GM08714 (cell line): ENCODE results near the gene RABEP1.
"Not testable (repeated sequence)": the region's sequence is repeated elsewhere in the genome, so short reads cannot be mapped to it uniquely, and the experiment has no call there.

Source experiments
- H3K4me3 ChIP-seq: fragments of 200-500 bp; sonication (Bioruptor generic); 2 replicates; pipeline ENCODE4 v1.5.1; 2014; ENCODE audit warnings: mild to moderate bottlenecking, low read length, inconsistent platforms
- ZNF274 ChIP-seq: IDR thresholded peaks from 2 replicates; pipeline ENCODE4 v1.6.1; 2012; ENCODE audit warnings: mild to moderate bottlenecking, low read depth, low read length

RABEP1 gene

DNA sequence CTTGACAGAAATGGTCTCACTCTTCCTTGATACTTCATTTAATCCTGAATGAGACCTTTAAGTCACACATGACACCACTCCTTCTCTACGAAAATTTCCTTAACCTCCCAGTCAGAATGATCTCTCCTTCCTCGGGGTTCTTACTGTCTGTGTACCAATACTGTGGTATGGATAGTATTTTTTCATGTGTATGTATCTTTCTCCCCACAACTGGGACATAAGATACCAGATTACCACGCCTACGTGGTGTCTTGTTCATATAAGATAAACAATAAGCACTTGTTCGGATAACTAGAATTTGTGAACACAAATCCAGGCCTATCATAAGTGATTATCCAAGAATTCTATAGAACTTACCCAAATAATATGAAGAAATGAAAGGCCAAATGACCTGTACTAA is 126.1 kb downstream of the RABEP1 start:
- TF ChIP-seq ZNF274, result no peak
- H3K4me3 ChIP-seq, result no peak overlapping the region

DNA sequence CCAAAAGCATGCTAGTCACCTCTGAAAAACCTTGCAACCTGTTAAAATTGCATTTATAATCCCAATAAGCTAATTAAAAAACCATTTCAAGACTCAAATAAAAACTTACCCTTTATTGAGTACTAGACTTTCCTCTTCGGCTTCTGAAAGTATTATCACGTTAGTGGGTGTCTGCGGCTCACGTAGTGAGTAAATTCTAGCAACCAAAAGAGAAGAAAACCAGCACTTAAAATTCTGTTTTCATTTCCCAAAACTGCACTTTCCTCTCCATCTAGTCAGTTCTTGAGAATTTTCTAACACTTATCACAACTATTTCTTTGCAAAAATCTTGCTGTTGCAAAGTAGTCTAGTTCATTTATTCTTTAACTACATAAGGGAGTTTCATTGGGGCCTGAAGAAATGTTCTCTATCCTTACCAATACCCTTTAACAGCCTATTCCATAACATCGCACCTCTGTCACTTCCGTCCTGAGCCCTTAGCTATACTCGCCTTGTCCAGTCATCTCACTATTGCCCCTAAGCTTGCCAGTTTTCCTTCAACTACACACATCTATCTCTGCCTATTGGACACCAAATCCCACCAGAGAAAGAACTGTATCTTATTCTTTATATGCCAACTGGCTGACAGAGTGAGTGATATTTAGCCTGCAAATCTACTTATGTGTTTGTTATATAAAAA is 128.6 kb downstream of the RABEP1 start:
- no peak for TF ChIP-seq ZNF274
- no peak overlapping the region for H3K4me3 ChIP-seq

DNA sequence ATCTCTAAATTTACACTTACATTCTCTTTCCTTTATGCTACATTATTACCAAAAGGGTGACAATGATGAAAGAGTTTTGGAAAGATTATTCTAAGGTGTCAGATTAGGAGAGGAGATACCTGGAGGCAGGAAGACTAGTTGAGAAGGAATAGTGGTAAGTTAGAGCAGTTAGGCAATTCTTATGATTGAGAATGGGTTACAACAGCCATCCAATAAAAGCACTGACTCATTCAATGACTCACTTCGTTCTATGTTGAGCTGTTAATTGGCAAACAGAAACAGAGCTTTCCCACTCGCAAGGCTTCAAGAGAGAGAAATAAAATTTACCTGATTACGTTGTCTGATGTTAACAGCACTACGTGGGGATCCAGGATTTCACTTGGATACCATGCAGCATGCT is 131.6 kb downstream of the RABEP1 start:
- H3K4me3 ChIP-seq, result no peak overlapping the region
- no peak for TF ChIP-seq ZNF274

DNA sequence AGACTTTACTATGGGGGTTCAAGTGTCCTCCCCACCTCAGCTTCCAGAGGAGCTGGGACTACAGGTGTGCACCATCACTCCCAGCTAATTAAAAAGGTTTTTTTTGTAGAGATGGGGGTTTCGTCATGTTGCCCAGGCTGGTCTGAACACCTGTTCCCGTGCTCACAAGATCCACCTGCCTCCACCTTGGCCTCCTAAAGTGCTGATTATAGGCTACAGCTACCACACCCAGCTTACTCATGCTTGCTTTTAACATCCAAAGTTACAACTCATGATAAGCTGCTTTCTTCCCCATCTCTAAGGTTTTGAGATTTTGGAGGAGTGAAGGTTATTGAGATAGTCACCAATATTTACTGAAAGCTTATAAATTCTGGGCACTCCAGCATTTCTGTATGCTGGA is 134.8 kb downstream of the RABEP1 start:
- TF ChIP-seq ZNF274, result no peak
- H3K4me3 ChIP-seq, result no peak overlapping the region

DNA sequence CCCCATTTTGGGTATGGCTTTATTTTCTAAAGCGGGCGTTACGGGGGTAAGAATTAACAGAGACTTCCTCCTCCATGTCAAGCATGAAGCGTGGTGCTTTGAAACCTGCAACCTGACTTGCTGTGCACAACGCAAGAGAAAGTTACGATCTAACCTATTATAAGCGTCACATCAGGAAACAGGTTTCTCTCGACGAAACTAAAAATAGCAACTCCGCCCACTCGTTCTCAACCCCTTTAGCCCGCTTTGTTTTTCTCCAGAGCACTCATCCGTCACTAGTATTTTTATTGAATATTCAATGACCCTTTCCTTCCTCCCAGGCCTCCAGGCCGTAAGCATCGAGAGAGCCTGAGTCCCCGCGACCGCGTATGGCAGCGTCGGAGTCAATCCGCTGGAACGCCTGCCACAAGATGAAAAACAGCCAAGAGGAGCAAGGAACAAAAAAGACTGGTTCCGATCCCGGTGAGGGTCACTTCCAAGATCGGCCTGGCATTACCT is 136.8 kb downstream of the RABEP1 start:
- TF ChIP-seq ZNF274, result no peak
- H3K4me3 ChIP-seq, result peak overlapping the region; percentile 94

DNA sequence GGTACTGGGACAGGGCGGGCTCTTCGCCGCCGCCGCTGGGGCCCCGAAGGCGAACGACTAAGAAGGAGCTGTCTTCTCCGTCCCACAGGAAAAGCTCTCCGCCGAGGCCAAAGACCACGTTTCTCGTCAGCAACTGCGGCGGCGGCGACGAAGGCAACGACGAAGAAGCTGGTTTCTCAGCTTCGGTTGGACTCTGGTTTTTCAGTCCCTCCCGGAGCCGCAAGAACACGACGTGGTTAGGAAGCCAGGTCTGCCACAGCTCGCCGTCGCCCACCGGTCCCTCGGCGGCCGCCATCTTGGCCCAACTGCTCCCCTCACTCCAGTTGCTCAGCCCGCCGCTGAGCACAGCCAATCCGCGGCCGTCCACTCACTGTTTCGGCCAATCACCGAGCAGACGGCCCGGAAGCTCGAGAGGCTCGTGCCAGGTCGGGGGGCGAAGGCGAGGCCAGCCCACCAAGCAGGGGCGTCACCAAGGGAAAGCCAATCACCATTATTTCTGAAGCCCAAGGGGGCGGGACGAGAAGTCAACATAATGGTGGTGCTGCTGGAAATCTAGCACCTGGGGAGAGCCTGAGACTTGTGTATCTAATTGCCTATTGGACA is 137.4 kb downstream of the RABEP1 start, which contains the start of gene NUP88:
Gene NUP88 (minus strand): TSS at position 307 of the 603 bp plus-strand sequence. CDS start 12 bp downstream, at position 295.
- H3K4me3 ChIP-seq, result peak within 1 kb of the TSS; percentile 94
- no peak for TF ChIP-seq ZNF274

DNA sequence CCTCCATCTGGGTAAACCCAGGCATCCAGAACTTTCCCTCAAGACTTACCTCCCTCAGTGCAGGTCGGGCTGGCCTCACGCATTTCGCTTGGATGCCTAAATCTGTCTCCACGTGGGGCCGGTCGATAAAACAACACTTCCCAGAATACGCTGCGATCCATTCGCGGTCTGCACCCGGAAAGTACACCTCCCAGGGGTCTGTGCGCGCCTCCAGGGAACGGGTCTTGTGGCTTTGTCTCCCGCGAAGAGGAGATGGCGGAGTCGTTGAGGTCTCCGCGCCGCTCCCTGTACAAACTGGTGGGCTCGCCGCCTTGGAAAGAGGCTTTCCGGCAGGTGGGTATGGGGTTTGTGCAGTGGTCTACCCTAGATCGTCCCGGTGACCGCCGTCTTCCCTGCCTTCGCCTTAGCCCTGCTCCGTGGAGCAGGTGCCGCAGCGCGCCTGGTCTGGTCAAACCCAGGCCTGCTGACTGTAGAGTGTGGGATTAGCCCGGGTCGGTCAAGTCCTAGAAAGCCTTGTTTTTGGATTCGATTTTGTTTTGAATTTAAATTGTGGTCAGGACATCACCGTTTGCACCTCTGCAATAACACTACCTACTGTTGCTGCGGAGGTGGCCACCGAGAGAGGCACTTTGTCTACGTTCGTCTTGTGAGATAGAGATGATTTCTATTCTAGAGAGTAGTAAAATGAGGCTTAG is 138.0 kb downstream of the RABEP1 start, which contains the start of gene RPAIN:
Gene RPAIN (plus strand): TSS at position 224 of the 695 bp plus-strand sequence. CDS start 29 bp downstream, at position 253.
- peak within 1 kb of the TSS; percentile 94 for H3K4me3 ChIP-seq
- TF ChIP-seq ZNF274, result no peak

DNA sequence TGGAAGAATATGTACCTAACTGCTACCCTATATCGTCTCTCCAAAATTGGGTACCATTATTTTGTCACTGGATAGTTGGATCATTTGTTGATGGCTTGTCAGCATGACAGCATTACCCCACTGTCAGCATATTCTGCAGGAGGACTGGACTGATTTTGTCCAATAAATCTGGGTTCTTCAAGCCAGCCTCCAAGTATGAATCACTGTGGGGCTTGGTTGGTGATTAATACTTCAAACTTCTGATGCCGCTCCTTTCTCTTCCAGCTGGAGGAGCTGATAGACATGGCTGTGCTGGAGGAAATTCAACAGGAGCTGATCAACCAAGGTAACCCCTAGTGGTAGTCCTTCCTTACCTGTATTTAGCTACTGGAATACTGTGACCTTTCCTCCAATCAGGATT is 140.4 kb downstream of the RABEP1 start:
- no peak overlapping the region for H3K4me3 ChIP-seq
- no peak for TF ChIP-seq ZNF274

DNA sequence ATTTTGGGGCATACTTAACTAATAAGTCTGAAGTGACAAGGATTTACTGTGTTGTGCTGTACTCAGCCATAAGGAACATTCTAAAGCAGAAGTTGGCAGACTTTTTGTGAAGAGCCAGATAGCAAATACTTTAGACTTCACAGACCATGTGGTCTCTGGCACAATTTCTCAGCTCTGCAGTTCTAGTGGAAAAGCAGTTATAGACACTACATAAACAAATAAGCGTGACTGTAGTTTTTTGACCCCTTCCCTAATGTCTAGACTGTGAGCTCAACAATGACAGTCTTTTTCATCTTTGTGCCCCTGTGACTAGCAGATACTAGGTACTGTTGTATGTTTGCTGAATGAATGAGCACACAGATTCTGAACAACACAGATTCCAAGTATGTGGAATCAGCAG is 142.8 kb downstream of the RABEP1 start:
- no peak overlapping the region for H3K4me3 ChIP-seq
- TF ChIP-seq ZNF274, result no peak

DNA sequence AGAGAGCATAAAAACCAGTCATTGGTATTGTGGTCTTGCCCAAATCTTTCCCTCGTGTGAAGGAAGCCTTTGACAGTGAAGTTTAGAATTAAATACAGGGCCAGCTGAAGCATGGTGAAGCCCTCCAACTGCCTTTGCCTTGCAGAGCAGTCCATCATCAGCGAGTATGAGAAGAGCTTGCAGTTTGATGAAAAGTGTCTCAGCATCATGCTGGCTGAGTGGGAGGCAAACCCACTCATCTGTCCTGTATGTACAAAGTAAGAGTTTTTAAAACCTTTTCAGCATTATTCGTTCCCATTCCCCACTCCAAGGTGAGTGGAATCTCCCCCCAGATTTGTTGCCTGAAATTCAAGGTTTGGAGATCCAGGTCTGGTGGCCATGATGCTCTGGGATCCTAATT is 143.7 kb downstream of the RABEP1 start:
- TF ChIP-seq ZNF274, result no peak
- no peak overlapping the region for H3K4me3 ChIP-seq

DNA sequence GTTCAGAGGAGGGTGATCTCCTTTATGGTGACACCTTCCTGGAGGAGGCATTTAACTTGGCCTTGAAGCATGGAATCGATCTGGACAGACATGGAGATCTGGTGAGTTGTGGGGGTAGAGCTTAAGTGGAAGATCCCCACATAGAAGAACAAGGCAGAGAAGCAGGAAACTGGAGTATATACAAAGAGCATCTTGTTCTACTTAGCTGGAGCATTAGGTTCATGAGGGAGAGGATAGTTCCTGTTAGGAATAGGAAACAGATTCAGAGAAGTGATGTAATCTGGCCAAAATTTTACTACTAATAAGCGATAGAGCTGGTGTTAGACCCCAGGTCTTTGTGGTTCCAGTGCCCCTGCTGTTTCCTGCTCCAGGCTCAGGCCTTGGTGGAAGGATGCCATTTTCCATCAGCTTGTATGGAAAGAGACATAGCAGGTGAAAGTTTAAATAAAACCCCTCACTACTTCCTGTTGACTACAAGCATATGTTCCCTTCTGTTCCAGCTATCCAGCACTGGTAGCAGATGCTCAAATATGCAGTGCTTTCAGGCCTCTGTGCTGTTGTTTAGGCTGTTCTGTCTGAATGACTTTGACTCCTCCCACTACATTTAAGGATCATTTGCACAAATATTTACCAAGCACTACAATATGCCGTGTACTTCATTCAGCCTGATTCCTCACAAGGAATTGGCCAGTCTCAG is 147.3 kb downstream of the RABEP1 start:
- TF ChIP-seq ZNF274, result no peak
- no peak overlapping the region for H3K4me3 ChIP-seq

DNA sequence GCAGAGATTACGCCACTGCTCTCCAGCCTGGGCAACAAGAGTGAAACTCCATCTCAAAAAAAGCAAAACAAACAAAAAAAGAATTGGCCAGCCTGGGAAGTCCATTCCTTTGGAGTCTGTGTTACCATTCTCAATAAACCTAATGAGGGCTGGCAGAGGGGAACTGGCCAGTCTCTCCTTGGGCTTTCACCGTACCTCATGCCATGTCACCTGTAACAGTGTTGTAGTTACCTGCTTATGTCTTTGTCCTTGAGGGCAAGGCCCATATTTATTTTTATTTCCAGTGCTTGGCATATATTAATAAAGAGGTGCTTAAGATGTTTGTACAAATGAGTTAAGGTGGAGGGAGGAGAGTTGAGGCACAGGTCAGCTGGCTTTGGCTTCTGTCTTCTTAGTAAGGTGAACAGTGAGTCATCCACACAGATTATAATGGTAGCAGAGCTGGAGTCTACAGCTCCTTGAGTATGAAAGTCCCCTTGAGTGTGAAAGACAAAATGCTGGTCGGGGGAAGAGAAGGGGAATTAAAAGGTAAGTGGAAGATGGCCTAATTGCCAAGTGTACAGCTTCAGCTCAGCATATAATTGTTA is 148.4 kb downstream of the RABEP1 start:
- no peak overlapping the region for H3K4me3 ChIP-seq
- TF ChIP-seq ZNF274, result no peak

DNA sequence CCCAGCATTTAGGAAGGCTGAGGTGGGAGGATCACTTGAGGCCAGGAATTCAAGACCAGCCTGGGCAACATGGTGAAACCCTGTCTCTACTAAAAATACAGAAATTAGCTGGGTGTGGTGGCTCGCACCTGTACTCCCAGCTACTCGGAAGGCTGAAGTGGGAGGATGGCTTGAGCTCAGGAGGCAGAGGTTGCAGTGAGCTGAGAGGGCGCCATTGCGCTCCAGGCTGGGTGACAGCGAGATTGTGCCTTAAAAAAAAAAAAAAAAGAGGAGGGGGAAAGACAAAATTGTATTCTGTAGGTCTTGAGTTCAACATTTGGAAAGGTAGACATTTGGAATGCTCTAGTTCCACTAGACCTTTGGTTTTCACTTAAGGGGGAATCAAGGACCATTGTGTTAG is 149.2 kb downstream of the RABEP1 start:
- not testable (repeated sequence) for H3K4me3 ChIP-seq
